Liver (tissue), 3 donors: ENCODE data around the gene STAP2.

Experiments
- ATF3 ChIP-seq: IDR thresholded peaks from 2 replicates; pipeline ENCODE4 v1.6.1; 2016; ENCODE audit warnings: antibody characterized with exemption
- CTCF ChIP-seq: fragments of 150-350 bp; IDR thresholded peaks from 2 replicates; pipeline ENCODE4 v1.5.1; 2017; ENCODE audit warnings: improper control_type of control experiment, low read depth, low read length; ENCODE audit not compliant: missing input control
- EGR1 ChIP-seq, 2 donors: IDR thresholded peaks; 2 replicates each; pipeline ENCODE4 v1.6.1; 2016 to 2018; ENCODE audit warnings: antibody characterized with exemption in 2 of 2, low read depth in 2 of 2
- FOXA1 ChIP-seq: IDR thresholded peaks from 2 replicates; pipeline ENCODE4 v1.6.1; 2016; ENCODE audit warnings: antibody characterized with exemption
- GABPA ChIP-seq, 2 donors: IDR thresholded peaks in 1 of 2; conservative IDR thresholded peaks in 1 of 2; 2 replicates each; pipeline ENCODE4 v1.6.1; 2016; ENCODE audit warnings: antibody characterized with exemption in 2 of 2, mild to moderate bottlenecking in 1 of 2, moderate library complexity in 1 of 2
- JUND ChIP-seq, 2 donors: IDR thresholded peaks; 2 replicates each; pipeline ENCODE4 v1.6.1; 2016; ENCODE audit warnings: antibody characterized with exemption in 2 of 2
- MAX ChIP-seq: IDR thresholded peaks from 2 replicates; pipeline ENCODE4 v1.6.1; 2016; ENCODE audit warnings: antibody characterized with exemption
- RAD21 ChIP-seq, 2 donors: IDR thresholded peaks; 2 replicates each; pipeline ENCODE4 v1.6.1; 2016; ENCODE audit warnings: antibody characterized with exemption in 2 of 2, mild to moderate bottlenecking in 2 of 2
- REST ChIP-seq: IDR thresholded peaks from 2 replicates; pipeline ENCODE4 v1.6.1; 2016; ENCODE audit warnings: antibody characterized with exemption, mild to moderate bottlenecking
- RXRA ChIP-seq, 2 donors: IDR thresholded peaks; 2 replicates each; pipeline ENCODE4 v1.6.1; 2017 to 2018; ENCODE audit warnings: antibody characterized with exemption in 2 of 2, mild to moderate bottlenecking in 1 of 2
- SP1 ChIP-seq: IDR thresholded peaks from 2 replicates; pipeline ENCODE4 v1.6.1; 2018; ENCODE audit warnings: antibody characterized with exemption, mild to moderate bottlenecking
- TAF1 ChIP-seq: conservative IDR thresholded peaks from 2 replicates; pipeline ENCODE4 v1.6.1; 2016; ENCODE audit warnings: antibody characterized with exemption, mild to moderate bottlenecking
- YY1 ChIP-seq: IDR thresholded peaks from 2 replicates; pipeline ENCODE4 v1.6.1; 2016; ENCODE audit warnings: antibody characterized with exemption, mild to moderate bottlenecking
- ZBTB33 ChIP-seq: IDR thresholded peaks from 2 replicates; pipeline ENCODE4 v1.6.1; 2016; ENCODE audit warnings: antibody characterized with exemption
- donor health status: healthy.
- donor health status: healthy.

GRCh38 chr19:4361152-4362046 is 22.8 kb upstream of the STAP2 start:
- TF ChIP-seq CTCF (no peak), RAD21 (IDR thresholded peaks at IDR 0.05) (no peak), YY1 (no peak), GABPA (IDR thresholded peaks at IDR 0.05 in 1 of 2, conservative IDR thresholded peaks at IDR 0.05 in 1 of 2) (no peak), TAF1 (no peak), JUND (IDR thresholded peaks at IDR 0.05) (no peak), RXRA (IDR thresholded peaks at IDR 0.05) (no peak), MAX (no peak), EGR1 (IDR thresholded peaks at IDR 0.05; ENCODE audit: low read depth in 2 of 2) (no peak), SP1 (no peak), ZBTB33 (no peak), REST (no peak), ATF3 (no peak), FOXA1 (no peak)
